NAMALWA (cell line): ENCODE data around the gene LILRB5.
A peak's percentile ranks its signal among the peaks of the same experiment; 100 is the strongest.
"Not testable (repeated sequence)": the region's sequence is repeated elsewhere in the genome, so short reads cannot be mapped to it uniquely, and the experiment has no call there.

Experiments used
- DNase-seq: peaks from one replicate; pipeline ENCODE4 v3.0.0-alpha.2; 2015; ENCODE audit warnings: low spot score

LILRB5 gene

DNA sequence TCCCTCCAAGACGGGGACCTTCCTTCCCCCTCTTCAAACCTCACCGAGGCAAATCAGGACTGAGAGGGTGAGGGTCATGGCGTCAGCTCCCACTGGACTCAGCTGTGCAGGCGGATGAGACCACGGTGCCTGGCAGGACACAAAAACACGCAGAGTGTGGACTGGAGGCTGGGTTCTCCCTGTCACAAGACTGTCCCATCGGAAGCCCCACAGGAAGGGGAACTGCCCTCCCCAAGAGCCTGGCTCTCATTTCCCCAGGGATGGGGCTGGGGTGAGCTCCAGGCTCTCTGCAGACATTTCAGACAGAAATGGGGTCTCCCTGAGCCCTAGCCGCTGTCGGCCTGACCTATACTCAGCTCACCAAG lies at the start of gene LILRB5:
TSS of gene LILRB5 (minus strand) at position 158 of the 365 bp plus-strand sequence. CDS start at position 78, 80 bp downstream.
- no peak for DNase-seq

DNA sequence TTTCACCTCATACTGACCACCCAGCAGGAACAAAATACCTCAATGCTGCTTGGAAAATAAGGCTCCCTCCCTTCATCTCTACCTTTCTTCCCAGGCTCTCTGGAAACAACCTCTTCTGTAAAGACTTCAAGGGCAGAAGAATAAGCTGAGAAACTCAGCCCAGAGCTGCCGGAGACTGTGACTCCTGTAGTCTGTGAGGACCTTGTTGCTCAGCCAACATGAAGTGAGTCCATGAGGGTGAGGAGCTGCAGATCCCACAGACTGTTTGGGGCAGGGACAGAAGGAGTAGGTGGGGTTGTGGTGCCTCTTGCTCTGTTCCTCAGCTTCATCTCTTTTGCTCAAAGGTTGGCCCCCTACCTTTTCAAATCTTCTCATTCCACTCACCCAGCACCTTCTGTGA lies 48.1 kb upstream of the LILRB5 start:
- no peak for DNase-seq

DNA sequence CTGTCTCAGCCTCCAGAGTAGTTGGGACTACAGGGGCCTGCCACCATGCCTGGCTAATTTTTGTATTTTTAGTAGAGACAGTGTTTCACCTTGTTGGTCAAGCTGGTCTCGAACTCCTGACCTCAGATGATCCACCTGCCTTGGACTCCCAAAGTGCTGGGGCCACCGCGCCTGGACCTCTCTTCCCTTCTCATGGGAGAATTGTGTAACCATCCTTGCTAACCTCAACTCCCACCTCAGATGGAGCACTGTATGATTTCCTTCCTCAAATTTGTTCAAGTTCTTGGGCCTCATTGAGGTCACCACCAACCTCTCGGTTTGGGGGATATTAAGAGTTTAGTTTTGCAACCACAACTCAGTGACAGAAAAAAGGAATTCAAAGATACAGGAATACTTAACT lies 45.2 kb upstream of the LILRB5 start:
- no peak for DNase-seq

DNA sequence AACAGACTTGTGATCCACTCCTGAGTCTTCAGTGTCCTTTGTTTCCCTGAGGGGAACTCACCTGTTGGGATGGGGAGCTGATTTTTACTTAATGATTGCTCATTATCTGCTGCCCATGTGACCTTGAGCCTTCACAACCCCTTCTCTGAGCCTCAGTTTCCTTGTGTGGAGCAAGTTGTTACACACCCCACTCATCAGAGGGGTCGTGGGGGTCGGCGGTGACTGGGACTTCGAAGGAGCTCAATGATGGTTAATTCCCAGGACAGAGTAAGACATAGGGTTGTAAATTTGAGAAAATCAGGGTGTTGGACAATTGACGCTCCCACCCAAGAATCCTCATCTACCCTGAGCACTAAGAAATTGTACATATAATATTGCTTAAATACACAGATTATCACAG lies 42.4 kb upstream of the LILRB5 start:
- no peak for DNase-seq

DNA sequence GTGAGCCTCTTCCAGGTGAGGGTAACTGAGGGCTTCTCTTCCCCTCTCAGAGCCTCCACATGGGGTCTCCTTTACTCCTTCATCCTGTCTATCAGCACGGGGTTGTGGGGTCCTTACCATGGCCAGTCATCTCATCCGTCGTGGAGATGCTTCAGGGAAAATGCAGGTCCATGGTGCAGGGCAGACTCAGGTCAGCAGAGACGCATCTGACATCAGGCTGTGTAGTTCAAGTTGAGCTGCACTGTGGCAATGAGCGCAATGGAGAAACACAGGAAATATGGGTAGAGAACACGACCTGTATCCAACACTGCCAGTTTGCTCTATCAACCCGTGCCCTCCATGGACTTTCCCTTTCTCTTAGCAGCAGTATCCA lies 42.0 kb upstream of the LILRB5 start:
- no peak for DNase-seq

DNA sequence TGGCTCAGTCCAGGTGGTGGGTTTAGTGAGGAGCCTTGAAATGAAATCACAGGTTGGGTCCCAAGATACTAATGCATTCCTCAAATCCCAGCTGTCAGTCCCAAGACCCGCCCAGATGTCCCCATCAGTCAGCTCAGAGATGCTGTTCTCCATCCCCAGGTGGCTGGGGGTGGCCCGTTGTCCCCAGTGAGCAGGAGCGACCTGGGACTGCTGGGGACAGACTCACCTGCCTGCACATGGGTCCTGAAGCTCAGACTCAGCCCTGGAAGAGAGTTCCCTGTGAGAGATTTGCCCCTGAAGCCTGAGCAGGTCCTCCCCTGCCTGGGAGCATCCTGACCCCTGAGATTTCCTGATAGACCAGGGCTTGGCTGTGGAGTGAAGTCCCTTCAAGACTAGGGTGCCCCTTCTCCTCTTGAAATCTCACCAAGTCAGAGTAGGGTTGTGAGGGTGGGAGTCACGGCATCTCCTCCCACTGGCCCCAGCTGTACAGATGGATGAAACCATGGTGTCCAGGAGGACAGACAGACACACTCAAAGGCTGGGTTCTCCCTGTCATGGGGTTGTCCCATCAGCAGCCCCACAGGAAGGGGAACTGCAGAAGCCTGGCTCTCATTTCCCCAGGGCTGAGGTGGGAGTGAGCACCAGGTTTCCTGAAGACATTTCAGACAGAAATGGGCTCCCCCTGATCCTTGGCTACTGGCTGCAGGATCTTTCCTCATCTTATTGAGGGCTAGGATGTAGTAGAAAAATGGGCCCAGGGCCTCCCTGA lies 41.5 kb upstream of the LILRB5 start:
- no peak for DNase-seq

DNA sequence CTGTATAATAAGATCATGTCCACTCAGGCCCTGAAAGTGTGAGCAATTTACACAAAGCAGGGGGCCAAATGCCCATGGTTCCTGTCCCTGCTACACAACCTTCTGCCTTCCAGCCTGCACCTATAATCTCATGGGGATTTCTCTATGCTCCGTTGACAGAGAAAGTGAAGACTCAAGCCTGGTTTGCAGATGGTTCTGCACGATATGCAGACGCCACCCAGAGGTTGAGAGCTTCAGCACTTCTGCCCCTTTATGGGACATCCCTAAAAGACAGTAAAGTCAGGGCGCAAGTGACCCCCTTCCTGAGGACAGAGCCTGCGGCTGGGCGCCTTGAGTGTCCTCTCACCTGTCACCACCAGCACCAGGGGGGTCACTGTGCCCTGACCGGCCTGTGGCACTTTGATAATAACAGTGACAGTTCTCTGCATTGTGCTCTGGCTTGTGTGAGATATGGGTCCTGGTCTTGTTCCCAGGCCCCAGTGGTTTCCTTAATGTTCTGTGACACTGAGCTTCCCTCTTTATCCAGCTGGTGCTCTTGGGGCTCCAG lies 40.8 kb upstream of the LILRB5 start:
- DNase-seq: peak; percentile 65

DNA sequence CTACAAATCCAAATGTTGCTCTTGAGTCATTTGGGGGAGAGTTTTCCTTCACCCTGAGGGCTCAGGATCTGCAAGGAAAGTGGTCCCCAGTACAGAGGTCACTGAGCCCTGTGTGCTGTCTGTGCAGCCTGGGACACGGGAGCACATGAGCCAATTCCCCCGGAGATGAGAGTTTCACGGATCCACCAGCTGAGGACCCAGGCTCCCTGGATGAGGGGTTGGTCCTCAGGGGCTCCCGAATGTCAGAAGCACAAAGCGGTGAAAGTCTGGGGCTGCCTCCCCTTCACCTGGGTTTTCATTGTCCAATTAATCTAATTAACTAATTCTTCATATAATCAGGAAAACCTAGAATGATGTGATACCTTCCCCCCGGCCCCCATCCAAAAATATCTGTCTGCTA lies 37.5 kb upstream of the LILRB5 start:
- no peak for DNase-seq

DNA sequence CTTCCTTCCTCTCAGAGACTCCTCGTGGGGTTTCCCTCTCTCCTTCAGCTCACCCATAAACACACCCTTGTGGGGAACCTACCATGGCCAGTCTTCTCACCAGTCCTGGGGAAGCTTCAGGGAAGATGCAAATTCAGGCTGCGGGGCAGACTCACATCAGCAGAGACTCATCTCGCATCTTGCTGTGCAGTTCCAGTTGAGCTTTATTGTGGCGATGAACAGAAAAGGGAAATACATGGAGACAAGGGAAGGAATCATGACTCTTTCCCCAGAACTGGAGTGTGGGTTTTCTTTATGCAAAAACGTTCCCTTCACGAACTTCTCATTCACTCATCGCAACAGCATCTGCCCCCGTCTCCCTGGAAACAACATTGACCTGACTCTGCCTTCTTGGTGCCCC lies 32.1 kb upstream of the LILRB5 start:
- DNase-seq: not testable (repeated sequence)

DNA sequence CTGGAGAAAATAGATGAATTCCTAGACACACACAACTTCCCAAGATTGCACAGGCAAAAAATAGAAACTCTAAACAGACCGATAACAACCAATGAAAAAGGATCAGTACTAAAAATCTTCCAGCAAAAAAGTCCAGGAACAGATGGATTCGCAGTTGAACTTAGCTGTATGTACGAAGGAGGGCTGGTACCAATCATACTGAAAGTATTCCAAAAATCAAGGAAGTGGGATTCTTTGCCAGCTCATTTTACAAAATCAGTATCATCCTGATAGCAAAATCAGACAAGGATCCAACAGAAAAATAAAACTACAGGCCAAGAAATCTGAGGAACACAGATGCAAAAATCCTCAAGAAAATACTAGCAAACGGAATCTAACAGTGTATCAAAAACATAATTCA lies 30.4 kb upstream of the LILRB5 start:
- DNase-seq: no peak

DNA sequence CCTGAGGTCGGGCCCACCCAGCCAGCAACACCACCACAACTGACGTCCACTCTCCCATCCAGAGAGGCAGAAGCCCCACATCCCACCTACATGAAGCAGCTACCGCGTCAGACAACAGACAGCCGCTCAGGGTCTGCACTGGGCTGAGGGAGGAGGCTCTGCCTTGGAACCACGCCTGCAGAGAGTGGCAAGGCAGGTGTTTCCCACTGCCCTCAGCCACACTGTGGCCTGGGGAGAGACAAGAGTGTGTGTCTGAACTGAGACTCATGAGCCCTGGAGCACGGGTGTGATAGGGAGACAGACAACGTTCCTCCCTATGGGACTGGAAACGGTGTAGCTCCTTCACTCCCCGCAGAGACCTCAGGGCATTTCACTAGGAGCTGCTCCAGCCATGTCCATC lies 29.2 kb upstream of the LILRB5 start:
- not testable (repeated sequence) for DNase-seq

DNA sequence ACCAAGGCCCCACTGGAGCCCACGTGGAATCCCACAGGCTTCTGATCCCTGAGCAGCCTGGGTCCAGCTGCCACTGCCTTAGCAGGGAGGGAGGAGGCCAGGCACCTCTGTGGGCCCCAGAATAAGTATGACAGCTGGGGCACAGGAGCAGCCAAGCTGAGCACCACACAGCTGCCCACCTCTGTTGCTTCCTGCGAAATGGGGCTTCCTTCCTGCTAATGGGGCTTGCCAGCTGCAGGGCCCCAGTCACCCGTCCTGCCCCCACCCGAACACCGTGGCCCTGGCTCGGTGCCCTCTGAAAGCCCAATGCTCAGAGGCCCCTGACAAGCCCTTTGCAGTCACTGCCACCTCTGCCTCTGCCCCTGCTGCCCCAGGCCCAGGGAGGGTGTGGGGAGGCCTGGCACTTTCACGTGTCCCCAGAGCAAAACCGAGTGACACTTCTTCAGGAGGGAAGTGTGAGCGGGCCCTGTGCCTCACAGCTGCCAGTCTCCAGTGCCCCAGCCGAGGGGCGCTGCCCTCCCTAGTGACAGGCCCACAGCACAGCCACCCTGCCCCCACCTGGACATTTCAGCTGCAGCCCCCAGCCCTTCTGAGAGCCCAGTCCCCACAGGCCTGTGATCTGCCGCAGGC lies 28.5 kb upstream of the LILRB5 start:
- peak; percentile 46 for DNase-seq

DNA sequence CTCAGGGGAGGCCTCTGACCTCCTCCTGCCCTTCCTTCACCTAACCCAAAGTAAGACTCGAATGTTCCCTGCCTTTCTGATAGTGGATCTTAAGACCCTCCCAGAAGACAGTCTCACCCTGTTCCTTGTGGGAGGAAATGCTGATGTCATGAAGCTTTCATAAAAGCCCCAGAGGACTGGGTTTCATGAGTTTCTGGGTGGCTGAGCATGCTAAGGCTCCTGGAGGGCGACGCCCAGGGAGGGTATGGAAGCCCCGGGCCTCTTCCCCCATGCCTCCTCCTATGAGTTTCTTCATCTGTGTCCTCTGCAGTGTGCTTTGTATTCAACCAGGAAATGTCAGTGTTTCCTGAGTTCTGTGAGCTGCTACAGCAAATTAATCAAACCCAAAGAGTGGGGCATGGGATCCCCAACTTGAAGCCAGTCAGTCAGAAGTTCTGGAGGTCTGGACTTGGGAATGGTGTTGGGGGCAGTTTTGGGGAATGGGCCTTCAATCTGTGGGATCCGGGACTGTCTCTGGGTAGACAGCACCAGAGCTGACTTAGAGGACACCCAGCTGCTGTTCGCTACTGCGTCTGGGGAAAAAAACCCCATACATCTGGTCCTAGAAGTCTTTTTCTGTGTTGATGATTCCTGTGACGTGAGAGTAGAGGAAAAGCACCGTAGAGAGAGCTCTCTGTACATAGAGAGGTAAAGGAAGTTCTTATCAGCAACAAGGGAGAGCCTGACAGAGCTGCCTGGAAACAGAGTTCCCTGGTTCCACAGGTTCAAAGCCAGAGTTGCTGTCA lies 25.8 kb upstream of the LILRB5 start:
- no peak for DNase-seq

DNA sequence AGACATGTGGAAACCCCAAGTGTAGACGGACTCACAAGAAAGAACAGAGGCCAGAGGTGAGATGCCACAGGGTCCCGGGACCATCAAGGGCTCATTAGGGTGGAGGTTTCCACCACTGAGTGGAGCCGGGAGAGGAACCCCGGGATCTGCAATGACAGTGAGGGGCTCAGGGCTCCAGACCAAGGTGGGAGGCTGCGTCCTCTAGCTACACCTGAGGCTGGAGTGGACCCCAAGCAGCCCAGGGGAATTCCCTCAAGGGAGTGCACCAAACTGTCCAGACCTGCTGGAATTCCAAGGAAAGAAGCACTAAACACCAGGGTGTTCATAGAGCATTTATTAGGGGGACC lies 24.6 kb upstream of the LILRB5 start:
- not testable (repeated sequence) for DNase-seq

DNA sequence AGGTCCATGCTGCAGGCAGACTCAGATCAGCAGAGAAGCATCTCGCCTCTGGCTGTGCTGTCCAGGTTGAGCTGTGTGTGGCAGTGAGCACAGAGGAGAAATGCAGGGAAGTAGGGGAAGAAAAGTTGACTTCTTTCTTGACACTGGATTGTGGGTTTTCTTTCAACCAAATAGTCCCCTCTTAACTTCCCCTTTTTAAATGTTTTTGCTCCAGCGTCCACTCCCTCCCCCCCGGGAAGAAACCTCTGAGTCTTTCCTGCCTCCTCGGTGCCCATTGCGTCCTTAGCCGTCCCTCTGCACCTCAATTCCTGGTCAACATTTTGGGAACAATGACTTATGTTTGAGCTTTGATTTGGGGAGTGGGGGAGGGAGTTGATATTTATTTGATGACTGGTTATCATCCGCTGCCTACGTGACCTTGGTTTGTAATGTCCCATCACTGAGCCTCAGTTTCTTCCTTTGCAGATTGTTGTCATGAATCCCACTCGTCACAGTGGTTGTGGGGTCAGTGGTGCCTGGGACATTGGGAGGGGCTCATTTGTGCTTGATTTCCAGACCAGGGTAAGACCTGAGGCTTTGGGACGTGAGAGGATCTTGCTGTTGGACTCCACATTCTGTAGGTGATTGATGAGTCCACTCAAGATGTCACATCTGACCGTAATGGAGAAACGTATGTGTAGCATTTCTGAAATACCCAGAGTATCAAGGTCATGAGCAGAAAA lies 24.1 kb upstream of the LILRB5 start, which contains the start of gene LILRB2:
TSS of gene LILRB2 (minus strand) at position 104 of the 722 bp plus-strand sequence. CDS start 614 bp downstream, outside the sequence.
- DNase-seq: no peak

DNA sequence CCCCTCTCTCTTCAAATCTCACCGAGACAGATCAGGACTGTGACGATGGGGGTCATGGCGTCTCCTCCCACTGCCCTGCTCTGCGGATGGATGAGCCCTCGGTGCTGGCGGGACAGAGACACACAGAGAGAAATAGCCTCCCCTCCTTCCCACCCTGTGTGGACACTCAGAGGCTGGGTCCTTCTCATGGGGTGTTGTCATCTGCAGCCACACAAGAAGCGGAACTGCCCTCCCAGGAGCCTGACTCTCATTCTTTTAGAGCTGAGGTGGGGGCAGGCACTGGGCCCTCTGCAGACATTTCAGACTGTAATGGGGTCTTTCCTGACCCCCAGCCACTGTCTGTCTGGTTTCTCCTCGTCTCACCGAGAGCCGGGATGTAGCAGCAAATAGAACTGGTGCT lies 23.4 kb upstream of the LILRB5 start:
- DNase-seq: not testable (repeated sequence)

DNA sequence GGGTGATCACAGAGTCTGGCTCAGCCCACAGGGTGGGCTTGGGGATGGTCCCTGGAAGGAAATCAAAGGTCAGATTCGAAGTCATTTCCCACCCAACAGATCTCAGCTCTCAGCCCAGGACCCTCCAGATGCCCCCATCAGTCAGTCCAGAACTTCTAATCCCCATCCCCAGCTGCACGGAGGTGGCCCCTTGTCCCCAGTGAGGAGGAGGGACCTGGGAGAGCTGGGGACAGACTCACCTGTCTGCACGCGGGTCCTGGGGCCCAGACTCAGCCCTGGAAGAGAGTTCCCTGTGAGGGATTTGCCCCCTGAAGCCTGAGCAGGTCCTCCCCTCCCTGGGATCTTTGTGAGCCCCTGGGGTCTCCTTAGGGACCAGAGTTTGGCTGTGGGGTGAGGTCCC lies 23.0 kb upstream of the LILRB5 start:
- DNase-seq: not testable (repeated sequence)

DNA sequence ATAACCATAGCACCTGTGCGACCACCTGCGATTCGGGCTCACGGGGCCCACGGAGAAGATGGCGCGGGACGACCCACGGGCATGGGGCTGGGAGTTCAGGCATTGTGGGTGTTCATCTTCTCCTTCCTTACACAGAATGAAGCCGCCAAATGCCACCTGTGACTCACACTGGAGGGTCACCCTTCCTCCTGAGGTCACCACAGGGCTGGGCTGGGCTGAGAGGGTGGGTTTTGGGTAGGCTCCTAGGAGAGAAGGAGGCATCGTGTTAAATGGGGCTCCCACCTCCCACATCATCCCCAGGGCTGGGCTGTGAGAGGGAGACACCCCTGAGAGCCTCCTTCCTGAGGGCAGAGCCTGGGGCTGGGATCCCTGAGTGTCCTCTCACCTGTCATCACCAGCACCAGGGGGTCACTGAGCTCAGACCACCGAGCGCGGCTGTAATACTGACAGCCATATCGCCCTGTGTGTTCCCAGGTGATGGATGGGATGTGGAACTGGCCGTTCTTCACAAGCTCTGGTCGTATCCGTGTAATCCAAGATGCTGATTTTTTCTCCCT lies 22.4 kb upstream of the LILRB5 start:
- DNase-seq: no peak

DNA sequence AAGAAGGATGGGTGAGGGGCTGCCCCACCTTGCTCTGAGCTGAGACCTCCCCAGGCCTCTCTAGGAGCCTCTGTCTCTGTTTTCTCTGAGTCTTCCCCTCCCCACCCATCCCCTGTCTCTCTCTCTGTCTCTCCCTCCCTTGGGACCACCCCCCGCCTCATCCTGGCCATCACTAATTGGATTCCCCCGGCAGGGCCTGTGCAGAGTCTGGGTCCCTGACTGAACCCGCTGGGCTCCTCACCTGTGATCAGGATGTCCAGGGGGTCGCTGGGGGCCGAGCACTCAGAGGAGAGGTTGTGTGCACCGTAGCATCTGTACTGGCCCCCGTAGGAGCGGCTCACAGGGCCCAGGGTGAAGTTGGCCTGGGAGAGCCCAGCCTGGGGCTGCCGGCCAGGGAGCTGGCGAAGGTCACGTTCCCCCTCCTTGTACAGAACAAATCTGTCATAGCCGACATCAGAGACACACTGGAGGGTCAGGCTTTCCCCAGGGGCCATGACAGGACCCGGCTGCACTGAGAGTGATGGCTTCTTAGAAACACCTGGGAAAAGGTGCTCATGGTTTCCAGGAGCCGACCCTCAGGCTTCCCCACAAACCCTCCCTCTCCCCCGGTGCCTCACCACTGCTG lies 21.6 kb upstream of the LILRB5 start:
- not testable (repeated sequence) for DNase-seq

DNA sequence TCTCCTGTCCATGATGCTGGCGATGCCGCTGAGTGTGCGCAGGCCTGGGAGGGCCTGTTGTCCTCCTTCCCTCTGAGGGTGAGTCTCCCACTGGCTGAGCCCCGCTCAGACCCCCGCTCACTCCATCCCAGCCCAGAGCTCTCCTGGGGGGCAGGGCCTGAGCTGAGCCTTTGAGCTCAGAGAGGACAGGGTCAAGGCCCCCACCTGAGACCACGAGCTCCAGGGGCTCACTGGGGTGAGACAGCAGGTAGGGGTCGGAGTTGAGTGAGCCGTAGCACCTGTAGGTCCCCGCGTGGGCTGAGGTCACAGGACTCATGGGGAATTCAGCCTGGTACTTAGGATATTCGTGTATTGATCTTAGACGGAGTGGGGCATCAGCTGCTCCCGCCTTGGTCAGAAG lies 21.0 kb upstream of the LILRB5 start:
- not testable (repeated sequence) for DNase-seq

DNA sequence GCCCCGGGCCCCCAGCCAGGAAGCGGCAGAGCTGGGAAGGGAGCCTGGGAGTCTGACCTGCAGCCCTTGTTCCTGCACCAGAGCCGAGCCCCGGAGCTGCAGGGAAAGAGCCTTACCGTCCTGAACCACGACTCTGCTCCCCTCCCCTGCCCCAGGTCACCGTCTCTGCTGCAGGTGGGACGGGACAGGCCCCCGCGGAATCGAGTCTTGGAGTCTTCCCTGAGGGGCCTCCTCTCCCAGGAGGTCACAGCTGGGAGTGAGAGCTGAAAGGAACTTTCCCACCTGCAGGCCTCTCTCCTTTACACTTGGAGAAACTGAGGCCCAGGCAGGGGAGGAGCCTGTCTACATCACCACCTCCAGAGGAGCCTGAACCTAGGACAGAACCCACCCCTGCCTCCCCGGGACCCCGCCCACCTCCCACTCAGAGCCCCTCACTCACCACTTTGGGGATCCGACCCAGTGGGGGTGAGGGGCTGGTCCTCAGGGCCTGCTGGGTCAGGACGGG lies 20.1 kb upstream of the LILRB5 start:
- DNase-seq: not testable (repeated sequence)
